ENCODE results near the gene HSD17B1. TPM values are rescaled to one million over a fixed set of nuclear protein-coding genes. Genes with fewer than 3 reads are reported as not detected.
A peak's percentile ranks its signal among the peaks of the same experiment; 100 is the strongest.

The HSD17B1 gene
- total RNA-seq, 1 donor from 2014 or later, result 2.2 TPM

- no peak for DNase-seq (ENCODE audit: extremely low spot score, unreplicated experiment)
- TF ChIP-seq CTCF (conservative IDR thresholded peaks at IDR 0.05), result no peak
- H3K36me3 Mint-ChIP-seq, result peaks cover 12% of the 10 kb centered on the region
- peaks cover 52% of the 10 kb centered on the region for H3K4me1 Mint-ChIP-seq (ENCODE audit: unreplicated experiment)
- H3K27ac Mint-ChIP-seq, result peak overlapping the region; percentile 84
- no peaks in the 10 kb centered on the region for H3K27me3 Mint-ChIP-seq
- H3K9me3 Mint-ChIP-seq, result no peaks in the 10 kb centered on the region
- H3K4me3 Mint-ChIP-seq, result peak overlapping the region; percentile 64
Measured at GRCh38 chr17:42518046-42518754, 34.5 kb upstream of the HSD17B1 start.

- no peak for TF ChIP-seq CTCF (conservative IDR thresholded peaks at IDR 0.05)
- no peaks in the 10 kb centered on the region for H3K9me3 Mint-ChIP-seq
- no peak for DNase-seq (ENCODE audit: extremely low spot score, unreplicated experiment)
- peaks cover 52% of the 10 kb centered on the region for H3K4me1 Mint-ChIP-seq (ENCODE audit: unreplicated experiment)
- H3K4me3 Mint-ChIP-seq, result peak overlapping the region; percentile 64
- H3K27me3 Mint-ChIP-seq, result no peaks in the 10 kb centered on the region
- H3K36me3 Mint-ChIP-seq, result peaks cover 12% of the 10 kb centered on the region
- H3K27ac Mint-ChIP-seq, result peak overlapping the region; percentile 84
Measured at GRCh38 chr17:42518755-42519545, 33.8 kb upstream of the HSD17B1 start.

- Mint-ChIP-seq H3K27ac (peak overlapping the region; percentile 84), H3K36me3 (peaks cover 10% of the 10 kb centered on the region), H3K27me3 (no peaks in the 10 kb centered on the region), H3K9me3 (no peaks in the 10 kb centered on the region), H3K4me3 (peak overlapping the region; percentile 49), H3K4me1 (ENCODE audit: unreplicated experiment) (peaks cover 52% of the 10 kb centered on the region)
- TF ChIP-seq CTCF (conservative IDR thresholded peaks at IDR 0.05), result no peak
- no peak for DNase-seq (ENCODE audit: extremely low spot score, unreplicated experiment)
Measured at GRCh38 chr17:42519546-42520491, 32.9 kb upstream of the HSD17B1 start.

GRCh38 chr17:42520540-42520951 lies 32.2 kb upstream of the HSD17B1 start:
- TF ChIP-seq CTCF (conservative IDR thresholded peaks at IDR 0.05), result peak; percentile 57
- DNase-seq (ENCODE audit: extremely low spot score, unreplicated experiment), result no peak
- peak overlapping the region; percentile 49 for H3K4me3 Mint-ChIP-seq
- peaks cover 11% of the 10 kb centered on the region for H3K36me3 Mint-ChIP-seq
- no peaks in the 10 kb centered on the region for H3K27me3 Mint-ChIP-seq
- H3K27ac Mint-ChIP-seq, result peak overlapping the region; percentile 84
- peaks cover 52% of the 10 kb centered on the region for H3K4me1 Mint-ChIP-seq (ENCODE audit: unreplicated experiment)
- no peaks in the 10 kb centered on the region for H3K9me3 Mint-ChIP-seq

GRCh38 chr17:42521036-42521435 lies 31.7 kb upstream of the HSD17B1 start:
- H3K36me3 Mint-ChIP-seq, result peaks cover 11% of the 10 kb centered on the region
- peak overlapping the region; percentile 49 for H3K4me3 Mint-ChIP-seq
- H3K27me3 Mint-ChIP-seq, result no peaks in the 10 kb centered on the region
- no peak for TF ChIP-seq CTCF (conservative IDR thresholded peaks at IDR 0.05)
- H3K27ac Mint-ChIP-seq, result peak overlapping the region; percentile 84
- no peaks in the 10 kb centered on the region for H3K9me3 Mint-ChIP-seq
- peaks cover 52% of the 10 kb centered on the region for H3K4me1 Mint-ChIP-seq (ENCODE audit: unreplicated experiment)
- no peak for DNase-seq (ENCODE audit: extremely low spot score, unreplicated experiment)

Measured in type B pancreatic cell (in vitro differentiated cells).